OCI-LY7 (cell line): ENCODE measurements around the gene C1orf50.

Source experiments
- CTCF ChIP-seq: fragments of 200-600 bp; sonication (generic); conservative IDR thresholded peaks from 2 replicates; pipeline ENCODE4 v1.5.1; 2014; ENCODE audit warnings: mild to moderate bottlenecking, antibody characterized with exemption, low read length, moderate library complexity, mixed read lengths
- EZH2phosphoT487 ChIP-seq: fragments of 200-600 bp; sonication (generic); IDR thresholded peaks from 2 replicates; pipeline ENCODE4 v1.6.1; 2018; ENCODE audit warnings: low read depth, borderline replicate concordance, mild to moderate bottlenecking, mixed run types, antibody characterized with exemption, low read length, moderate library complexity, mixed read lengths

DNA sequence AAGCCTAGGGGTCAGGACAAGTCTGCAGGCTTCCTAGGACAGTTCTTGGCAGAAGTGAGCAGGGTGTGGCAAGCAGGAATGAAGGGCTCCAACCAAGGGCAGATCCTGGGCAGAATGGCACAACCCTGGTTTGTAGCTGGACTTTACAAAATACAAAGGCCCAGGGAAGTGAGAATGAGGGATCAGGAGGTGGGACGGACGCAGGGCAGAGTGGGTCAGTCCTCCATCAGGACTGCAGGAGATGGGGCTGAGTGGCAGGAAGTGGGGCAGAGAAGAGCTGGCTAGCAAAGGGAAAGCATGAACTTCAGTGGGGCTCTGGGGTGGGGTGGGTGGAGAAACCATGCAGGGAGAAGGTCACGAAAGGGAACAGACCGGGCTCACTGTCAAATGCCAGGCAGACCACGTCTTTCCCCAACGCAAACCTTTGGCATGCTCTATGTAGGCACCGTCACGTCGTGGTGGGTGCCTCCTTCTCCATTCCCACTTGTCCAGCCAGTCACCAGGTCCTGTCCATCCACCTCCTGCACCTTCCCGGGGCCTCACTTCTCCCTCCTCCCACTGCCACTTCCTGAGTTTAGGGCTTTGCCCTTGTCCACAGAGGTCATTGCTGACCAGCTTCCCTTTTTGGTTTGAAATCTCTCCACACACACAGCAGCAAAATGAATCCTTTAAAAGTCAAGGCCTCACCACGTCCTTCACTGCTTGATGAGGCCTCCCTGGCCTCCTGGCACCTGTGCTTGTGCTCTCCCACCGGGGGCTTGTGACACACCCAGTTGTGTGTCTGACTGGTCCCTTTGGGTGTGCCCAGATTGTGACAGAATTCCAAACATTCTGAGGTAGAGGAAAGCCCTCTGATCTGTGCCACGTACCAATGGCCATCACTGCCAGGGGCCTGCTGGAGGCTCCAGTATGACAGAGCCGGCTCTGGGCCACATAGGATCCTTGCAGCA is 18.3 kb upstream of the C1orf50 start:
- TF ChIP-seq CTCF (no peak), EZH2phosphoT487 (no peak)
